HG02970 (cell line): ENCODE data around the gene CACHD1.
"Not testable (repeated sequence)": the region's sequence is repeated elsewhere in the genome, so short reads cannot be mapped to it uniquely, and the experiment has no call there.

ENCODE experiments used
- ATAC-seq: cut with Tn5 transposase; IDR thresholded peaks from one replicate; pipeline ENCODE4 v1.9.1; 2021; ENCODE audit warnings: mild to moderate bottlenecking, moderate library complexity, moderate number of reproducible peaks; ENCODE audit not compliant: unreplicated experiment, low FRiP score

CACHD1 gene

GRCh38 chr1:64578270-64578973 lies 108.5 kb downstream of the CACHD1 start:
- no peak for ATAC-seq

GRCh38 chr1:64579767-64580166 lies 109.8 kb downstream of the CACHD1 start:
- ATAC-seq: no peak

- no peak for ATAC-seq
Observed at GRCh38 chr1:64581135-64581842, 111.4 kb downstream of the CACHD1 start.

- ATAC-seq: no peak
Observed at GRCh38 chr1:64581843-64582185, 111.9 kb downstream of the CACHD1 start.

GRCh38 chr1:64584479-64584878 lies 114.5 kb downstream of the CACHD1 start:
- no peak for ATAC-seq

- ATAC-seq: no peak
Observed at GRCh38 chr1:64588876-64589275, 118.9 kb downstream of the CACHD1 start.

GRCh38 chr1:64590316-64590715 lies 120.4 kb downstream of the CACHD1 start:
- no peak for ATAC-seq

- no peak for ATAC-seq
Observed at GRCh38 chr1:64594446-64594845, 124.5 kb downstream of the CACHD1 start.

GRCh38 chr1:64595871-64596515 lies 126.1 kb downstream of the CACHD1 start:
- no peak for ATAC-seq

GRCh38 chr1:64597113-64597512 lies 127.2 kb downstream of the CACHD1 start:
- no peak for ATAC-seq

- no peak for ATAC-seq
Observed at GRCh38 chr1:64598100-64598571, 128.2 kb downstream of the CACHD1 start.

GRCh38 chr1:64599242-64599641 lies 129.3 kb downstream of the CACHD1 start:
- ATAC-seq: no peak

GRCh38 chr1:64601207-64601606 lies 131.3 kb downstream of the CACHD1 start:
- ATAC-seq: no peak

- no peak for ATAC-seq
Observed at GRCh38 chr1:64608005-64608650, 138.2 kb downstream of the CACHD1 start.

GRCh38 chr1:64608651-64609048 lies 138.7 kb downstream of the CACHD1 start:
- ATAC-seq: no peak

- ATAC-seq: not testable (repeated sequence)
Observed at GRCh38 chr1:64610950-64611349, 141.0 kb downstream of the CACHD1 start.

- ATAC-seq: no peak
Observed at GRCh38 chr1:64616039-64616438, 146.1 kb downstream of the CACHD1 start.

- ATAC-seq: no peak
Observed at GRCh38 chr1:64623750-64624191, 153.8 kb downstream of the CACHD1 start.

- ATAC-seq: no peak
Observed at GRCh38 chr1:64624218-64624713, 154.3 kb downstream of the CACHD1 start.

GRCh38 chr1:64624808-64625207 lies 154.9 kb downstream of the CACHD1 start:
- no peak for ATAC-seq

- no peak for ATAC-seq
Observed at GRCh38 chr1:64630611-64631010, 160.7 kb downstream of the CACHD1 start.
